Endothelial cell of umbilical vein (primary cell): ENCODE data around the gene ACO2. TPM values are rescaled to one million over a fixed set of nuclear protein-coding genes. Genes with fewer than 3 reads are reported as not detected.

Experiments
- BruUV-seq: library from RNA; stranded (reverse); fragments of 400-500 nt; replicated peaks from 2 replicates; lab custom pipeline; 2021; lab: Mats Ljungman, UMichigan
- CTCF ChIA-PET: fragments of 300-600, 350-600 bp; sonication (Branson Sonifier 250); formaldehyde crosslinking; loops from one replicate; lab custom pipeline; 2021; ENCODE audit warnings: antibody characterized with exemption, inconsistent platforms; lab: Charles Lee
- POLR2A ChIA-PET: fragments of 300-600, 350-600 bp; sonication (Branson Sonifier 250); formaldehyde crosslinking; loops from one replicate; lab custom pipeline; 2021; ENCODE audit warnings: antibody characterized with exemption, inconsistent platforms; lab: Charles Lee
- DNase-seq: peaks from one replicate; pipeline ENCODE4 v3.0.0-alpha.2; 2011; ENCODE audit warnings: low read depth, low spot score
- FAIRE-seq: peaks from 2 replicates; lab custom pipeline; 2011; peaks lifted over from hg19 to GRCh38; lab: Jason Lieb, UNC
- H2AFZ ChIP-seq: 2 replicates; pipeline ENCODE4 v1.6.0; 2012; ENCODE audit warnings: low read depth, low read length, control low read depth, inconsistent platforms
- H3K27ac ChIP-seq: 2 replicates; pipeline ENCODE4 v1.5.1; 2011; ENCODE audit warnings: low read depth, mild to moderate bottlenecking, control low read depth, low read length, moderate library complexity; ENCODE audit not compliant: insufficient read depth
- H3K27me3 ChIP-seq, 2 experiments: 2 replicates each; pipeline versions ENCODE4 v1.6.0 to v1.6.1; 2011; ENCODE audit warnings: low read length in 2 of 2, mixed read lengths in 1 of 2; ENCODE audit not compliant: control insufficient read depth in 2 of 2, insufficient read depth in 2 of 2
- H3K36me3 ChIP-seq, 2 experiments: 2 replicates in 1 of 2; 3 replicates in 1 of 2; pipeline ENCODE4 v1.5.1; 2011; ENCODE audit warnings: low read length in 2 of 2, mild to moderate bottlenecking in 1 of 2, moderate library complexity in 1 of 2; ENCODE audit not compliant: control insufficient read depth in 2 of 2, insufficient read depth in 2 of 2; ENCODE audit errors: extremely low read depth in 1 of 2
- H3K4me1 ChIP-seq: 3 replicates; pipeline ENCODE4 v1.5.1; 2011; ENCODE audit warnings: mild to moderate bottlenecking, low read length; ENCODE audit not compliant: control insufficient read depth, insufficient read depth; ENCODE audit errors: extremely low read depth
- H3K4me2 ChIP-seq: 2 replicates; pipeline ENCODE4 v1.6.1; 2011; ENCODE audit warnings: low read length, control low read depth, mixed read lengths; ENCODE audit not compliant: insufficient read depth
- H3K4me3 ChIP-seq, 3 experiments: fragments of 200-600 bp in 1 of 3; sonication (generic), shearing (Covaris generic) in 1 of 3; replicated peaks in 1 of 3; 2 replicates each; pipeline ENCODE4 v1.5.1; 2011 to 2016; ENCODE audit warnings: control low read depth in 3 of 3, low read length in 3 of 3, mild to moderate bottlenecking in 2 of 3, inconsistent platforms in 1 of 3, low read depth in 1 of 3, moderate library complexity in 1 of 3; ENCODE audit not compliant: insufficient read depth in 1 of 3
- H3K79me2 ChIP-seq: 2 replicates; pipeline ENCODE4 v1.6.0; 2012; ENCODE audit warnings: low read length, inconsistent platforms; ENCODE audit not compliant: control insufficient read depth, insufficient read depth
- H3K9ac ChIP-seq: replicated peaks from 2 replicates; pipeline ENCODE3; 2011; ENCODE audit warnings: low read length, control low read depth; ENCODE audit not compliant: insufficient read depth; ENCODE audit errors: extremely low read depth
- H3K9me1 ChIP-seq: replicated peaks from 3 replicates; pipeline ENCODE4 v1.6.0; 2011; ENCODE audit warnings: mild to moderate bottlenecking, low read length; ENCODE audit not compliant: control insufficient read depth, insufficient read depth; ENCODE audit errors: extremely low read depth
- H3K9me3 ChIP-seq: replicated peaks from 2 replicates; pipeline ENCODE4 v1.5.1; 2012; ENCODE audit warnings: low read length, inconsistent platforms; ENCODE audit not compliant: control insufficient read depth, insufficient read depth
- H4K20me1 ChIP-seq: replicated peaks from 2 replicates; pipeline ENCODE3; 2011; ENCODE audit warnings: mild to moderate bottlenecking, low read length; ENCODE audit not compliant: control insufficient read depth, insufficient read depth; ENCODE audit errors: extremely low read depth
- EZH2 ChIP-seq: IDR thresholded peaks from 2 replicates; pipeline ENCODE4 v1.6.1; 2012; ENCODE audit warnings: borderline replicate concordance, low read depth, mild to moderate bottlenecking, moderate library complexity, low read length, inconsistent platforms; ENCODE audit not compliant: severe bottlenecking
- FOS ChIP-seq: IDR thresholded peaks from 2 replicates; pipeline ENCODE4 v1.6.1; 2011; ENCODE audit warnings: mild to moderate bottlenecking, low read length, moderate library complexity, borderline replicate concordance; ENCODE audit not compliant: insufficient read depth
- GATA2 ChIP-seq: IDR thresholded peaks from 2 replicates; pipeline ENCODE4 v1.7.0; 2011; ENCODE audit warnings: low read depth, mild to moderate bottlenecking, moderate library complexity, mixed read lengths, low read length; ENCODE audit not compliant: insufficient read length, insufficient read depth
- JUN ChIP-seq: IDR thresholded peaks from 2 replicates; pipeline ENCODE4 v1.6.1; 2011; ENCODE audit warnings: borderline replicate concordance, low read depth; ENCODE audit not compliant: insufficient read length, insufficient read depth
- MYC ChIP-seq: IDR thresholded peaks from one replicate; pipeline ENCODE4 v1.6.1; 2011; ENCODE audit warnings: mild to moderate bottlenecking, low read depth, low read length
- POLR2A ChIP-seq: IDR thresholded peaks from 2 replicates; pipeline ENCODE4 v1.6.1; 2012; ENCODE audit warnings: low read depth, mild to moderate bottlenecking, control low read depth, low read length
- POLR2AphosphoS5 ChIP-seq: IDR thresholded peaks from 2 replicates; pipeline ENCODE4 v1.6.1; 2012; ENCODE audit warnings: low read depth, mild to moderate bottlenecking, control low read depth, low read length, moderate library complexity; ENCODE audit not compliant: insufficient read depth
- dilution Hi-C: fragments of 300-500 bp; cut with MboI; formaldehyde crosslinking; loops from one replicate; pipeline ENCODE4 v1.15.0; 2019; ENCODE audit warnings: low sequenced_read_pairs; ENCODE audit not compliant: extremely low pct_ligation_motif_present
- intact Hi-C: fragments of 100-400 bp; cut with micrococcal nuclease; formaldehyde crosslinking; loops from one replicate; pipeline ENCODE4 v1.10.0; 2022
- polyA plus RNA-seq, 4 experiments: library from polyadenylated mRNA; depleted of rRNA in 3 of 4; stranded (reverse) in 3 of 4; unstranded in 1 of 4; fragments of >200 nt; gene quantifications; 2 replicates each; pipeline versions ENCODE4 v1.2.1 to v1.2.3, GENCODE V29; 2011 to 2012; ENCODE audit warnings: missing spikeins in 1 of 4
- total RNA-seq: library from RNA; stranded (reverse); gene quantifications from 2 replicates; pipeline ENCODE4 v1.2.3, GENCODE V29; 2021
- TF ChIP-seq, protein P1 (sequence below): IDR thresholded peaks from 2 replicates; pipeline ENCODE4 v1.6.1; 2011; ENCODE audit not compliant: insufficient read depth, insufficient read length
- TF ChIP-seq, protein P2 (sequence below), 2 donors: IDR thresholded peaks; 1 replicate in 1 of 2; 2 replicates in 1 of 2; pipeline ENCODE4 v1.5.1; 2011; ENCODE audit warnings: low read length in 2 of 2, mild to moderate bottlenecking in 2 of 2, moderate library complexity in 2 of 2, control low read depth in 1 of 2, inconsistent platforms in 1 of 2, low read depth in 1 of 2; ENCODE audit not compliant: insufficient read depth in 1 of 2; ENCODE audit errors: extremely low read depth in 1 of 2

ACO2 gene
- total and polyA plus RNA-seq, 2 donors (not counting 3 experiments of a cell fraction or from before 2014, with no cell fraction given) = 63.8 to 79.7 TPM

DNA sequence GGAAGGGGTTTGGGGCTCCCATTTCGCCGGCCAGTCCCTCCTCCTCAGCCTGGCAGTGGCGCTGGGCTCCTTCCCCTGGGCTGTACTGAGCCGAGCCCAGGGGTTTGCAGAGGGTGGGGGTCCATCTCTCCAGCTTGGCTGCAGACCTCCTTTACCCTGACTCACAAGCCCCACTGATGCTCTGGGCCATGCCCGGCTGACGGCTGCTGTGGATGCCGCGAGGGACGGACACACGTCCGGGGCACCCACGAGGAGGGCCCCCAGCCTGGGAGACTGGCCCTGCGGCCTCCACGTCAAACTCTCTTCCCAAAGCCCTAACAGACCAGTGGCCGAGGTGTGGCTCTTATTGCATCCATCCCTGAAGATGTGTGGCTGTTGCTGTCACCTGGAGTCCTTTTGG, 106.6 kb downstream of the ACO2 start:
- TF ChIP-seq GATA2 = no peak
- TF ChIP-seq, protein P1, sequence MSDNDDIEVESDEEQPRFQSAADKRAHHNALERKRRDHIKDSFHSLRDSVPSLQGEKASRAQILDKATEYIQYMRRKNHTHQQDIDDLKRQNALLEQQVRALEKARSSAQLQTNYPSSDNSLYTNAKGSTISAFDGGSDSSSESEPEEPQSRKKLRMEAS = no peak
- no peak for TF ChIP-seq EZH2
- TF ChIP-seq JUN = no peak
- no peak for TF ChIP-seq POLR2A
- TF ChIP-seq, protein P2, sequence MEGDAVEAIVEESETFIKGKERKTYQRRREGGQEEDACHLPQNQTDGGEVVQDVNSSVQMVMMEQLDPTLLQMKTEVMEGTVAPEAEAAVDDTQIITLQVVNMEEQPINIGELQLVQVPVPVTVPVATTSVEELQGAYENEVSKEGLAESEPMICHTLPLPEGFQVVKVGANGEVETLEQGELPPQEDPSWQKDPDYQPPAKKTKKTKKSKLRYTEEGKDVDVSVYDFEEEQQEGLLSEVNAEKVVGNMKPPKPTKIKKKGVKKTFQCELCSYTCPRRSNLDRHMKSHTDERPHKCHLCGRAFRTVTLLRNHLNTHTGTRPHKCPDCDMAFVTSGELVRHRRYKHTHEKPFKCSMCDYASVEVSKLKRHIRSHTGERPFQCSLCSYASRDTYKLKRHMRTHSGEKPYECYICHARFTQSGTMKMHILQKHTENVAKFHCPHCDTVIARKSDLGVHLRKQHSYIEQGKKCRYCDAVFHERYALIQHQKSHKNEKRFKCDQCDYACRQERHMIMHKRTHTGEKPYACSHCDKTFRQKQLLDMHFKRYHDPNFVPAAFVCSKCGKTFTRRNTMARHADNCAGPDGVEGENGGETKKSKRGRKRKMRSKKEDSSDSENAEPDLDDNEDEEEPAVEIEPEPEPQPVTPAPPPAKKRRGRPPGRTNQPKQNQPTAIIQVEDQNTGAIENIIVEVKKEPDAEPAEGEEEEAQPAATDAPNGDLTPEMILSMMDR (IDR thresholded peaks at IDR 0.05; ENCODE audit: extremely low read depth in 1 of 2, insufficient read depth in 1 of 2, low read depth in 1 of 2, low read length in 2 of 2) = no peak
- TF ChIP-seq FOS = no peak
- no peak for TF ChIP-seq POLR2AphosphoS5
- TF ChIP-seq MYC = no peak
- Histone ChIP-seq H4K20me1 (no peaks in the 10 kb centered on the region), H3K9ac (no peak overlapping the region), H3K9me3 (no peaks in the 10 kb centered on the region), H3K9me1 (no peaks in the 10 kb centered on the region), H3K27me3 (no peaks in the 10 kb centered on the region), H2AFZ (no peak overlapping the region), H3K4me2 (no peak overlapping the region), H3K4me3 (no peak overlapping the region), H3K36me3 (peaks cover 0 to 7% of the 10 kb centered on the region in 2 experiments), H3K4me1 (no peaks in the 10 kb centered on the region), H3K27ac (no peak overlapping the region), H3K79me2 (no peaks in the 10 kb centered on the region)
- no TSS peak for BruUV-seq
- dilution Hi-C loops = no loop called here
- DNase-seq (no peak), FAIRE-seq (no peak)
- intact Hi-C loops = no loop called here
- CTCF ChIA-PET = interaction anchor here (1.0 kb wide), 1 partner anchor 14 kb away, joined by 3 read pairs; the partner anchor contains the start of gene PMM1
- POLR2A ChIA-PET = no interaction called here
